Activated B cell treated with CpG ODN at 0.5 μM for 24 hours (primary cell): Measurements from ENCODE around the gene UPK2. TPM values are rescaled to one million over a fixed set of nuclear protein-coding genes. Genes with fewer than 3 reads are reported as not detected.

Source experiments
- ATAC-seq: fragments of 200-7000 bp; cut with Tn5 transposase; one replicate; pipeline ENCODE4 v1.10.0; 2021; ENCODE audit warnings: low read depth, mild to moderate bottlenecking, moderate library complexity
- CTCF ChIA-PET: fragments of 350-600 bp; sonication (Branson Sonifier 250); formaldehyde crosslinking; loops from one replicate; lab custom pipeline; 2021; ENCODE audit warnings: antibody characterized with exemption; lab: Charles Lee
- POLR2A ChIA-PET: fragments of 350-600 bp; sonication (Branson Sonifier 250); formaldehyde crosslinking; loops from one replicate; lab custom pipeline; 2021; ENCODE audit warnings: antibody characterized with exemption; lab: Charles Lee
- DNase-seq: peaks from one replicate; pipeline ENCODE4 v3.0.0; 2022
- H3K27ac Mint-ChIP-seq: one replicate; pipeline ENCODE4 v1.8.0; 2020; ENCODE audit warnings: mixed read lengths
- H3K27me3 Mint-ChIP-seq: one replicate; pipeline ENCODE4 v1.8.0; 2021; ENCODE audit warnings: mixed read lengths
- H3K36me3 Mint-ChIP-seq: one replicate; pipeline ENCODE4 v1.8.0; 2021; ENCODE audit warnings: low read depth, mixed read lengths
- H3K4me1 Mint-ChIP-seq: one replicate; pipeline ENCODE4 v1.8.0; 2021; ENCODE audit warnings: mixed read lengths
- H3K4me3 Mint-ChIP-seq: one replicate; pipeline ENCODE4 v1.8.0; 2020; ENCODE audit warnings: mild to moderate bottlenecking, mixed read lengths
- H3K9me3 Mint-ChIP-seq: one replicate; pipeline ENCODE4 v1.8.0; 2020; ENCODE audit warnings: mixed read lengths
- intact Hi-C: fragments of 100-400 bp; cut with micrococcal nuclease; formaldehyde crosslinking; loops from one replicate; pipeline ENCODE4 v1.15.1; 2024
- total RNA-seq: library from RNA; stranded (reverse); gene quantifications from 2 replicates; pipeline ENCODE4 v1.2.3, GENCODE V29; 2022
- TF ChIP-seq, protein P1 (sequence below): fragments of 200-600 bp; IDR thresholded peaks from one replicate; pipeline ENCODE4 v1.8.0; 2022; ENCODE audit warnings: antibody characterized with exemption, mild to moderate bottlenecking

UPK2 gene
- total RNA-seq, 1 donor from 2014 or later = 0.27 TPM

DNA sequence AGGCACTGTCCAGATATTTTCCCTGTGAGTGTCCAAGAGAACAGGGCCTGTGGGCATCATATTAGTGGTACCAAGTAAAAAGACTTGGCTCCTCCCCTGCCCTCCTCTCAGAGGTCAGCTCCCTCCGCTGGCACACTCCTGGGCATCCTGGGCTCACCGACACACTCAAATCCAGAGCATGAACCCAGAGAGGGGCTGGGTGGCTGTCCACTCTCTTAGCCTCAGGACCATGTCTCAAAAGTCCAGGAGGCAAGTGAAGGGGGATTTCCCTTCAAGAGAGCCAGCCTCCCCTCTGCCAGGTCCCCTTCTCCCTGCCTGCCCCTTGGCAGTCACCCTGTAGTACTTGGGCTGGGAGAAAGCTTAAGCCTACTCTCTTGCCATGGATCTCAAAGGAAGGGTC, 40.7 kb upstream of the UPK2 start:
- DNase-seq = no peak
- no peaks in the 10 kb centered on the region for H3K27me3 Mint-ChIP-seq
- intact Hi-C loops = loop anchor here (1.0 kb wide), 1 partner anchor 9 kb away; no protein-coding TSS in a partner anchor
- ATAC-seq = no peak
- ChIA-PET POLR2A (interaction anchor here (1.0 to 9.3 kb wide), 6 partner anchors 9 to 125 kb away, joined by 3 to 109 read pairs (median 31); partner anchors contain the start of genes BCL9L, CXCR5 and DDX6), CTCF (interaction anchor here (0.8 to 1.5 kb wide), 2 partner anchors 15 to 226 kb away, joined by 4 read pairs; no protein-coding TSS in a partner anchor)
- peak overlapping the region; percentile 52 for H3K4me3 Mint-ChIP-seq
- H3K36me3 Mint-ChIP-seq = peaks cover 6% of the 10 kb centered on the region
- H3K4me1 Mint-ChIP-seq = peaks cover 93% of the 10 kb centered on the region
- no peaks in the 10 kb centered on the region for H3K9me3 Mint-ChIP-seq
- TF ChIP-seq, protein P1, sequence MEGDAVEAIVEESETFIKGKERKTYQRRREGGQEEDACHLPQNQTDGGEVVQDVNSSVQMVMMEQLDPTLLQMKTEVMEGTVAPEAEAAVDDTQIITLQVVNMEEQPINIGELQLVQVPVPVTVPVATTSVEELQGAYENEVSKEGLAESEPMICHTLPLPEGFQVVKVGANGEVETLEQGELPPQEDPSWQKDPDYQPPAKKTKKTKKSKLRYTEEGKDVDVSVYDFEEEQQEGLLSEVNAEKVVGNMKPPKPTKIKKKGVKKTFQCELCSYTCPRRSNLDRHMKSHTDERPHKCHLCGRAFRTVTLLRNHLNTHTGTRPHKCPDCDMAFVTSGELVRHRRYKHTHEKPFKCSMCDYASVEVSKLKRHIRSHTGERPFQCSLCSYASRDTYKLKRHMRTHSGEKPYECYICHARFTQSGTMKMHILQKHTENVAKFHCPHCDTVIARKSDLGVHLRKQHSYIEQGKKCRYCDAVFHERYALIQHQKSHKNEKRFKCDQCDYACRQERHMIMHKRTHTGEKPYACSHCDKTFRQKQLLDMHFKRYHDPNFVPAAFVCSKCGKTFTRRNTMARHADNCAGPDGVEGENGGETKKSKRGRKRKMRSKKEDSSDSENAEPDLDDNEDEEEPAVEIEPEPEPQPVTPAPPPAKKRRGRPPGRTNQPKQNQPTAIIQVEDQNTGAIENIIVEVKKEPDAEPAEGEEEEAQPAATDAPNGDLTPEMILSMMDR = no peak
- peak overlapping the region; percentile 90 for H3K27ac Mint-ChIP-seq

DNA sequence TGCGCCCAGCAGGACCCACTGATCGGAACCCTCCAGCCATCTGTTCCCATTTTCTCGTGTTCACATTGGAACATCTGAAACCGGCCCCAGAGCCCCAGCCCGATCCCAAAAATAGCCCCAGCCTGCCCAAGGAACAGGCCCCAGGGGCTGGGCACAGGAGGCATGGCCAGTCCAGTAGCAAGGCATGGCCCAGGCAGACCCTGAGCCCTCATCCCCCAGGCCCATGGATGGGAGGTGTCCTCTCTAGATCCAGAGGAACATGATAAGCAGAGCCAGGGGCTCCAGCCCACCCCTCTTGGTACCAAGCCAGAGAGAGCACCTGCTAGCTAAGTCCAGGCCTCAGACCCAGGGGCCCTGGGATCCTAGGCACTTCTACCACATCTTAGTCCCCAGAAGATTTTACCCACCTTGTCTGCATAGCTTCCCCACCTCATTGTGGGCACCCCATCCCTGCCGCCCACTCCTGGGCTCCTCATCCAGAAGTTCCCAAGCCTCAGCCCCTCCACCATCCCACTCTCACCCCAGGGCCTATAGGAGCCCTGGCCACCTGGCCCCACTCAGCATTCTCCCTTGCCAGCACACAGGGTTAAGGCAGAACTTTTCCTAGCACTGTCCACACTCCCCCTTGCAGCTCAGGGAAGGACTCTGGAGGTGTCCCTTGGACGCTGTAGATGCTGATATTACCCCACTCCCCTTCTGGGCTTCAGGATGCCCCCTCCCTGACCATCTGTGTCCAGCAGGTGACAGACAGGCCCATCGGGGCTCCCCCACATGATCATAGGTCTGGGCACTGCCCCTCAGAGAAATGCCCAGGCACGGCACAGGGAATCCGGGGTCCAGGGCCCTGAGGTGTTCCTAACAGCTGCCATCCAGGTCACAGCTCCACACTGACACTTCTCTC, 39.9 kb upstream of the UPK2 start:
- H3K9me3 Mint-ChIP-seq = no peaks in the 10 kb centered on the region
- intact Hi-C loops = loop anchor here (1.0 kb wide), 1 partner anchor 8 kb away; no protein-coding TSS in a partner anchor
- peaks cover 96% of the 10 kb centered on the region for H3K4me1 Mint-ChIP-seq
- peak overlapping the region; percentile 90 for H3K27ac Mint-ChIP-seq
- ChIA-PET CTCF (interaction anchor here (1.7 kb wide), 1 partner anchor 14 kb away, joined by 4 read pairs; no protein-coding TSS in a partner anchor), POLR2A (interaction anchor here (0.6 to 9.3 kb wide), 4 partner anchors 8 to 126 kb away, joined by 7 to 109 read pairs (median 70); partner anchors contain the start of genes BCL9L and DDX6)
- ATAC-seq (no peak), DNase-seq (no peak)
- TF ChIP-seq, protein P1 = no peak
- peaks cover 6% of the 10 kb centered on the region for H3K36me3 Mint-ChIP-seq
- H3K4me3 Mint-ChIP-seq = peak overlapping the region; percentile 15
- H3K27me3 Mint-ChIP-seq = no peaks in the 10 kb centered on the region

DNA sequence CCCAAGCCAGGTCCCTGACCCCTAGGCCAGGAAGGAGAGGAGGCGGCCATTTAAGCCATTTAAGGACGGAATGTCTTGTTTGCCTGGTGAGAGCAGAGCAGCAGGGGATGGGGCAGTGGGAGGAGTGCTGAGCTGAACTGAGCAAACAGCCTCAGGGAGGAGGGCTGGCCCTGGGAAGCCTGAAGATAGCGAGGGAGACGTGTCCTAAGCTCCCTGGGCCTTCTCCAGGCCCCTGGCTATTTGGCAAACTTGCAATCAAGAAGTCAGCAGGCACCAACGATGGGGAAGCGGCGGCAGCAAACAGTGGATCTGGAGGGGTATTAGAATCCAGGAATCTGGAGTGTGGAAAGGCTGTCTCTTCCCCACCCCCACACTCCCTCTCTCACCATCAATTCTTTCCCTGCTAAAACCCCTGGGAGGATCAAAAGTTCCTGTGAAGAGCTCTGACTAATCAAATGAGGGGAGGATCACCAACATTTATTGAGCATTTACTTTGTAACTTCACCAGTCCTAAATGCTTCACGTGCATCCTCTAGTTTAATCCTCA, 39.2 kb upstream of the UPK2 start:
- Mint-ChIP-seq H3K27me3 (no peaks in the 10 kb centered on the region), H3K36me3 (peaks cover 6% of the 10 kb centered on the region), H3K4me1 (peaks cover 94% of the 10 kb centered on the region), H3K4me3 (no peak overlapping the region), H3K9me3 (no peaks in the 10 kb centered on the region), H3K27ac (peak overlapping the region; percentile 90)
- ChIA-PET POLR2A (interaction anchor here (0.8 to 9.3 kb wide), 2 partner anchors 7 to 12 kb away, joined by 5 to 109 read pairs; partner anchors contain the start of gene BCL9L), CTCF (interaction anchor here (1.7 kb wide), 1 partner anchor 13 kb away, joined by 4 read pairs; no protein-coding TSS in a partner anchor)
- TF ChIP-seq, protein P1 = no peak
- ATAC-seq (no peak), DNase-seq (no peak)
- intact Hi-C loops = no loop called here

DNA sequence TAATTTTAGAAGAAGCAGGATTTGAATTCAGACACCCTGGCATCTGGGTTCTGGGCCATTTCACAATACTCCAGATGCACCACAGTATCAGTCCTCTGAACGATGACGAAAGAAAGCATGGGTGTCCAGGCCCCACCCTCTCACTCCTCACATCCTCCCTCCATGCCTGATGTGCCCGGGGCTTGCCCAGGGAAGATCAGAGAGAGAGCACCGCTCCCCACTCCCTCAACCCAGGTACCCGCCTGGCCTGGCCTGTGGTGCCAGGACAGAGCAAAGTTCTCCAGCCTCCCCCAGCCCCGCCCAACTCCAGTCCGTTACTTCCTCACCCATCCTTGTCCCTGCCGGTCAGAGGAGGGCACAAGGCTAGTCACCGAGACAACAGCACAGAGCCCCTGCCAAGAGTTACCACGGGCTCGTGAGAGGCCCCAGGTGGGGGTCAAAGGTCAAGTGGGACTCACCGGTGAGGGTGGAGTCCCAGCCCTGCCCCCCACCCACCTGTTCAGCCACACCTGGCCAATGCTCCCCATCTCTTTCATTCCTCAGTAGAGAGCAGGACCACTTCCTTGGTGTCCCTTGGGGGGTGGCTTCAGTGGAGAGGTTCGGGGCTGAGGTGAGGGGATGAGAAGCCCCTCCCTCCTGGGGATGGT, 38.5 kb upstream of the UPK2 start:
- ATAC-seq = no peak
- ChIA-PET POLR2A (interaction anchor here (0.8 to 9.3 kb wide), 2 partner anchors 7 to 11 kb away, joined by 5 to 109 read pairs; partner anchors contain the start of gene BCL9L), CTCF (interaction anchor here (1.7 kb wide), 1 partner anchor 12 kb away, joined by 4 read pairs; no protein-coding TSS in a partner anchor)
- Mint-ChIP-seq H3K4me3 (no peak overlapping the region), H3K27me3 (no peaks in the 10 kb centered on the region), H3K27ac (peak overlapping the region; percentile 90), H3K36me3 (peaks cover 6% of the 10 kb centered on the region), H3K9me3 (no peaks in the 10 kb centered on the region), H3K4me1 (peaks cover 87% of the 10 kb centered on the region)
- TF ChIP-seq, protein P1 = no peak
- intact Hi-C loops = no loop called here
- DNase-seq = no peak
